ENCODE results near the gene COMMD6. TPM values are rescaled to one million over a fixed set of nuclear protein-coding genes. Genes with fewer than 3 reads are reported as not detected.

COMMD6 gene
- total RNA-seq, 1 donor from 2014 or later: 174 TPM

DNA sequence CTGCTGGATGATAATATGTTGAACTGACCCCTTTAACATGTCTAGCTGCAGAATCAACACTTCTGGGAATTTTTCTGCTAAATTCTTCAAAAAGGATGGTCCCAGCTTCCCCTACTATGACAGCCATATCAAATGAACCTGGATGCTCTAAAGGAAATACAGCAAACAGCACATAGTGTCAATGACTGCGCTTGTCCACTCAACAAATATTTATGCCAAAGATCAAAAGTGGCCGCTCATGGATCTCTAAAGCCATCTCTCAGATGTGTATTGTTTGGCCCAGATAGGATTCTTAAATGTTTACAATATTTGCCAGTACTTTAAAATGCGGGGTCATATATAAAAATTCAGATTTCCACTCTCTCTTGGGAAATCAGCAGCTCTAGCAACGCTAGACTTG lies 59.0 kb downstream of the COMMD6 start:
- intact Hi-C loops (cut with micrococcal nuclease): no loop called here
- TF ChIP-seq, protein P1, sequence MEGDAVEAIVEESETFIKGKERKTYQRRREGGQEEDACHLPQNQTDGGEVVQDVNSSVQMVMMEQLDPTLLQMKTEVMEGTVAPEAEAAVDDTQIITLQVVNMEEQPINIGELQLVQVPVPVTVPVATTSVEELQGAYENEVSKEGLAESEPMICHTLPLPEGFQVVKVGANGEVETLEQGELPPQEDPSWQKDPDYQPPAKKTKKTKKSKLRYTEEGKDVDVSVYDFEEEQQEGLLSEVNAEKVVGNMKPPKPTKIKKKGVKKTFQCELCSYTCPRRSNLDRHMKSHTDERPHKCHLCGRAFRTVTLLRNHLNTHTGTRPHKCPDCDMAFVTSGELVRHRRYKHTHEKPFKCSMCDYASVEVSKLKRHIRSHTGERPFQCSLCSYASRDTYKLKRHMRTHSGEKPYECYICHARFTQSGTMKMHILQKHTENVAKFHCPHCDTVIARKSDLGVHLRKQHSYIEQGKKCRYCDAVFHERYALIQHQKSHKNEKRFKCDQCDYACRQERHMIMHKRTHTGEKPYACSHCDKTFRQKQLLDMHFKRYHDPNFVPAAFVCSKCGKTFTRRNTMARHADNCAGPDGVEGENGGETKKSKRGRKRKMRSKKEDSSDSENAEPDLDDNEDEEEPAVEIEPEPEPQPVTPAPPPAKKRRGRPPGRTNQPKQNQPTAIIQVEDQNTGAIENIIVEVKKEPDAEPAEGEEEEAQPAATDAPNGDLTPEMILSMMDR (IDR thresholded peaks at IDR 0.05): no peak
- H3K4me3 Mint-ChIP-seq: no peak overlapping the region
- no peaks in the 10 kb centered on the region for H3K9me3 Mint-ChIP-seq
- ChIA-PET CTCF (no interaction called here), POLR2A (no interaction called here)
- ATAC-seq (ENCODE audit: low read depth): no peak
- peaks cover 3% of the 10 kb centered on the region for H3K36me3 Mint-ChIP-seq (ENCODE audit: low read depth)
- no peak overlapping the region for H3K27ac Mint-ChIP-seq
- peaks cover 15% of the 10 kb centered on the region for H3K4me1 Mint-ChIP-seq
- peaks cover 33% of the 10 kb centered on the region for H3K27me3 Mint-ChIP-seq
- no peak for DNase-seq

Other genes with a start within 250 kb of the COMMD6 start
- 1.5 and 2.1 TPM in 2 replicates for gene TBC1D4, start 55.7 kb downstream of the COMMD6 start, total RNA-seq
- gene UCHL3, start 11.9 kb upstream of the COMMD6 start, total RNA-seq: 21.9 and 22.7 TPM in 2 replicates
- gene LMO7, start 98.5 kb upstream of the COMMD6 start, total RNA-seq: 13.5 and 19.5 TPM in 2 replicates